ENCODE results near the gene BHMT2. TPM values are rescaled to one million over a fixed set of nuclear protein-coding genes. Genes with fewer than 3 reads are reported as not detected.

BHMT2 gene
- total RNA-seq, 1 donor from 2014 or later: 1.0 TPM

GRCh38 chr5:79032031-79032695, 37.4 kb upstream of the BHMT2 start:
- Histone ChIP-seq H3K27me3 (ENCODE audit: control insufficient read depth in 3 of 3, insufficient read depth in 3 of 3, low read length in 3 of 3) (no peaks in the 10 kb centered on the region), H3K9me3 (ENCODE audit: control insufficient read depth in 3 of 3, low read length in 3 of 3) (no peaks in the 10 kb centered on the region), H3K27ac (ENCODE audit: low read depth, low read length) (no peak overlapping the region), H3K9ac (ENCODE audit: low read depth in 1 of 3, low read length in 3 of 3) (no peak overlapping the region), H3K4me1 (ENCODE audit: control insufficient read depth in 3 of 3, insufficient read depth in 3 of 3, low read length in 3 of 3) (no peaks in the 10 kb centered on the region), H3K36me3 (ENCODE audit: control insufficient read depth in 3 of 3, insufficient read depth in 3 of 3, low read length in 3 of 3) (no peaks in the 10 kb centered on the region), H3K4me3 (ENCODE audit: low read length in 3 of 3) (no peak overlapping the region)

GRCh38 chr5:79032782-79033181, 36.8 kb upstream of the BHMT2 start:
- Histone ChIP-seq H3K36me3 (ENCODE audit: control insufficient read depth in 3 of 3, insufficient read depth in 3 of 3, low read length in 3 of 3) (no peaks in the 10 kb centered on the region), H3K9ac (ENCODE audit: low read depth in 1 of 3, low read length in 3 of 3) (no peak overlapping the region), H3K9me3 (ENCODE audit: control insufficient read depth in 3 of 3, low read length in 3 of 3) (no peaks in the 10 kb centered on the region), H3K27ac (ENCODE audit: low read depth, low read length) (no peak overlapping the region), H3K4me1 (ENCODE audit: control insufficient read depth in 3 of 3, insufficient read depth in 3 of 3, low read length in 3 of 3) (no peaks in the 10 kb centered on the region), H3K27me3 (ENCODE audit: control insufficient read depth in 3 of 3, insufficient read depth in 3 of 3, low read length in 3 of 3) (no peaks in the 10 kb centered on the region), H3K4me3 (ENCODE audit: low read length in 3 of 3) (no peak overlapping the region)

- Histone ChIP-seq H3K9me3 (ENCODE audit: control insufficient read depth in 3 of 3, low read length in 3 of 3) (no peaks in the 10 kb centered on the region), H3K27ac (ENCODE audit: low read depth, low read length) (no peak overlapping the region), H3K4me1 (ENCODE audit: control insufficient read depth in 3 of 3, insufficient read depth in 3 of 3, low read length in 3 of 3) (no peaks in the 10 kb centered on the region), H3K36me3 (ENCODE audit: control insufficient read depth in 3 of 3, insufficient read depth in 3 of 3, low read length in 3 of 3) (no peaks in the 10 kb centered on the region), H3K9ac (ENCODE audit: low read depth in 1 of 3, low read length in 3 of 3) (no peak overlapping the region), H3K27me3 (ENCODE audit: control insufficient read depth in 3 of 3, insufficient read depth in 3 of 3, low read length in 3 of 3) (no peaks in the 10 kb centered on the region), H3K4me3 (ENCODE audit: low read length in 3 of 3) (no peak overlapping the region)
These were observed 34.3 kb upstream of the BHMT2 start for GRCh38 chr5:79035237-79035636.

- no peak overlapping the region for H3K9ac ChIP-seq (ENCODE audit: low read depth in 1 of 3, low read length in 3 of 3)
- H3K36me3 ChIP-seq (ENCODE audit: control insufficient read depth in 3 of 3, insufficient read depth in 3 of 3, low read length in 3 of 3): no peaks in the 10 kb centered on the region
- no peak overlapping the region for H3K27ac ChIP-seq (ENCODE audit: low read depth, low read length)
- H3K27me3 ChIP-seq (ENCODE audit: control insufficient read depth in 3 of 3, insufficient read depth in 3 of 3, low read length in 3 of 3): no peaks in the 10 kb centered on the region
- no peaks in the 10 kb centered on the region for H3K4me1 ChIP-seq (ENCODE audit: control insufficient read depth in 3 of 3, insufficient read depth in 3 of 3, low read length in 3 of 3)
- H3K9me3 ChIP-seq (ENCODE audit: control insufficient read depth in 3 of 3, low read length in 3 of 3): no peaks in the 10 kb centered on the region
- H3K4me3 ChIP-seq (ENCODE audit: low read length in 3 of 3): no peak overlapping the region
These were observed 32.8 kb upstream of the BHMT2 start for GRCh38 chr5:79036769-79037168.

GRCh38 chr5:79042188-79042587, 27.4 kb upstream of the BHMT2 start:
- H3K36me3 ChIP-seq (ENCODE audit: control insufficient read depth in 3 of 3, insufficient read depth in 3 of 3, low read length in 3 of 3): no peaks in the 10 kb centered on the region
- H3K27ac ChIP-seq (ENCODE audit: low read depth, low read length): no peak overlapping the region
- H3K4me3 ChIP-seq (ENCODE audit: low read length in 3 of 3): no peak overlapping the region

GRCh38 chr5:79047199-79047598, 22.4 kb upstream of the BHMT2 start:
- no peak overlapping the region for H3K27ac ChIP-seq (ENCODE audit: low read depth, low read length)
- H3K9ac ChIP-seq (ENCODE audit: low read depth in 1 of 3, low read length in 3 of 3): no peak overlapping the region
- no peaks in the 10 kb centered on the region for H3K27me3 ChIP-seq (ENCODE audit: control insufficient read depth in 3 of 3, insufficient read depth in 3 of 3, low read length in 3 of 3)
- H3K4me3 ChIP-seq (ENCODE audit: low read length in 3 of 3): no peak overlapping the region
- no peaks in the 10 kb centered on the region for H3K9me3 ChIP-seq (ENCODE audit: control insufficient read depth in 3 of 3, low read length in 3 of 3)
- H3K36me3 ChIP-seq (ENCODE audit: control insufficient read depth in 3 of 3, insufficient read depth in 3 of 3, low read length in 3 of 3): no peaks in the 10 kb centered on the region
- no peaks in the 10 kb centered on the region for H3K4me1 ChIP-seq (ENCODE audit: control insufficient read depth in 3 of 3, insufficient read depth in 3 of 3, low read length in 3 of 3)

More at GRCh38 chr5:79042188-79042587, 27.4 kb upstream of the BHMT2 start:
- Histone ChIP-seq H3K9ac (ENCODE audit: low read depth in 1 of 3, low read length in 3 of 3) (no peak overlapping the region), H3K9me3 (ENCODE audit: control insufficient read depth in 3 of 3, low read length in 3 of 3) (no peaks in the 10 kb centered on the region), H3K27me3 (ENCODE audit: control insufficient read depth in 3 of 3, insufficient read depth in 3 of 3, low read length in 3 of 3) (no peaks in the 10 kb centered on the region), H3K4me1 (ENCODE audit: control insufficient read depth in 3 of 3, insufficient read depth in 3 of 3, low read length in 3 of 3) (no peaks in the 10 kb centered on the region)

- H3K4me1 ChIP-seq (ENCODE audit: control insufficient read depth in 3 of 3, insufficient read depth in 3 of 3, low read length in 3 of 3): no peaks in the 10 kb centered on the region
- no peak overlapping the region for H3K9ac ChIP-seq (ENCODE audit: low read depth in 1 of 3, low read length in 3 of 3)
- no peaks in the 10 kb centered on the region for H3K9me3 ChIP-seq (ENCODE audit: control insufficient read depth in 3 of 3, low read length in 3 of 3)
- H3K27ac ChIP-seq (ENCODE audit: low read depth, low read length): no peak overlapping the region
- H3K36me3 ChIP-seq (ENCODE audit: control insufficient read depth in 3 of 3, insufficient read depth in 3 of 3, low read length in 3 of 3): no peaks in the 10 kb centered on the region
- no peak overlapping the region for H3K4me3 ChIP-seq (ENCODE audit: low read length in 3 of 3)
- H3K27me3 ChIP-seq (ENCODE audit: control insufficient read depth in 3 of 3, insufficient read depth in 3 of 3, low read length in 3 of 3): no peaks in the 10 kb centered on the region
These were observed 21.1 kb upstream of the BHMT2 start for GRCh38 chr5:79048437-79048836.

GRCh38 chr5:79050498-79050897, 19.1 kb upstream of the BHMT2 start:
- Histone ChIP-seq H3K27ac (ENCODE audit: low read depth, low read length) (no peak overlapping the region), H3K9me3 (ENCODE audit: control insufficient read depth in 3 of 3, low read length in 3 of 3) (no peaks in the 10 kb centered on the region), H3K4me3 (ENCODE audit: low read length in 3 of 3) (no peak overlapping the region), H3K9ac (ENCODE audit: low read depth in 1 of 3, low read length in 3 of 3) (no peak overlapping the region), H3K27me3 (ENCODE audit: control insufficient read depth in 3 of 3, insufficient read depth in 3 of 3, low read length in 3 of 3) (no peaks in the 10 kb centered on the region), H3K4me1 (ENCODE audit: control insufficient read depth in 3 of 3, insufficient read depth in 3 of 3, low read length in 3 of 3) (no peaks in the 10 kb centered on the region), H3K36me3 (ENCODE audit: control insufficient read depth in 3 of 3, insufficient read depth in 3 of 3, low read length in 3 of 3) (no peaks in the 10 kb centered on the region)

- H3K9ac ChIP-seq (ENCODE audit: low read depth in 1 of 3, low read length in 3 of 3): no peak overlapping the region
These were observed 16.2 kb upstream of the BHMT2 start for GRCh38 chr5:79053321-79053720.

GRCh38 chr5:79055017-79055416, 14.6 kb upstream of the BHMT2 start:
- no peaks in the 10 kb centered on the region for H3K9me3 ChIP-seq (ENCODE audit: control insufficient read depth in 3 of 3, low read length in 3 of 3)
- no peaks in the 10 kb centered on the region for H3K36me3 ChIP-seq (ENCODE audit: control insufficient read depth in 3 of 3, insufficient read depth in 3 of 3, low read length in 3 of 3)
- H3K27me3 ChIP-seq (ENCODE audit: control insufficient read depth in 3 of 3, insufficient read depth in 3 of 3, low read length in 3 of 3): no peaks in the 10 kb centered on the region
- H3K4me3 ChIP-seq (ENCODE audit: low read length in 3 of 3): no peak overlapping the region
- H3K27ac ChIP-seq (ENCODE audit: low read depth, low read length): no peak overlapping the region
- no peak overlapping the region for H3K9ac ChIP-seq (ENCODE audit: low read depth in 1 of 3, low read length in 3 of 3)
- no peaks in the 10 kb centered on the region for H3K4me1 ChIP-seq (ENCODE audit: control insufficient read depth in 3 of 3, insufficient read depth in 3 of 3, low read length in 3 of 3)

More at GRCh38 chr5:79053321-79053720, 16.2 kb upstream of the BHMT2 start:
- H3K27me3 ChIP-seq (ENCODE audit: control insufficient read depth in 3 of 3, insufficient read depth in 3 of 3, low read length in 3 of 3): no peaks in the 10 kb centered on the region
- no peaks in the 10 kb centered on the region for H3K9me3 ChIP-seq (ENCODE audit: control insufficient read depth in 3 of 3, low read length in 3 of 3)
- H3K4me1 ChIP-seq (ENCODE audit: control insufficient read depth in 3 of 3, insufficient read depth in 3 of 3, low read length in 3 of 3): no peaks in the 10 kb centered on the region
- no peak overlapping the region for H3K27ac ChIP-seq (ENCODE audit: low read depth, low read length)
- no peaks in the 10 kb centered on the region for H3K36me3 ChIP-seq (ENCODE audit: control insufficient read depth in 3 of 3, insufficient read depth in 3 of 3, low read length in 3 of 3)
- no peak overlapping the region for H3K4me3 ChIP-seq (ENCODE audit: low read length in 3 of 3)
